Astrocyte of the cerebellum (primary cell): ENCODE measurements around the gene THBS3.
A peak's percentile ranks its signal among the peaks of the same experiment; 100 is the strongest.

Source experiments
- DNase-seq: peaks from one replicate; pipeline ENCODE4 v3.0.0-alpha.2; 2011; ENCODE audit warnings: low read depth
- H3K4me3 ChIP-seq: 2 replicates; pipeline ENCODE4 v1.5.1; 2011; ENCODE audit warnings: mild to moderate bottlenecking, low read depth, low read length, moderate library complexity
- in situ Hi-C: cut with HindIII; loops from 2 replicates; pipeline ENCODE4 v1.10.0; 2017; ENCODE audit warnings: low sequenced_read_pairs
- TF ChIP-seq, protein P1 (sequence below): IDR thresholded peaks from 2 replicates; pipeline ENCODE4 v1.5.1; 2012; ENCODE audit warnings: low read length, low read depth, moderate library complexity, mild to moderate bottlenecking; ENCODE audit errors: missing control alignments

Gene THBS3

DNA sequence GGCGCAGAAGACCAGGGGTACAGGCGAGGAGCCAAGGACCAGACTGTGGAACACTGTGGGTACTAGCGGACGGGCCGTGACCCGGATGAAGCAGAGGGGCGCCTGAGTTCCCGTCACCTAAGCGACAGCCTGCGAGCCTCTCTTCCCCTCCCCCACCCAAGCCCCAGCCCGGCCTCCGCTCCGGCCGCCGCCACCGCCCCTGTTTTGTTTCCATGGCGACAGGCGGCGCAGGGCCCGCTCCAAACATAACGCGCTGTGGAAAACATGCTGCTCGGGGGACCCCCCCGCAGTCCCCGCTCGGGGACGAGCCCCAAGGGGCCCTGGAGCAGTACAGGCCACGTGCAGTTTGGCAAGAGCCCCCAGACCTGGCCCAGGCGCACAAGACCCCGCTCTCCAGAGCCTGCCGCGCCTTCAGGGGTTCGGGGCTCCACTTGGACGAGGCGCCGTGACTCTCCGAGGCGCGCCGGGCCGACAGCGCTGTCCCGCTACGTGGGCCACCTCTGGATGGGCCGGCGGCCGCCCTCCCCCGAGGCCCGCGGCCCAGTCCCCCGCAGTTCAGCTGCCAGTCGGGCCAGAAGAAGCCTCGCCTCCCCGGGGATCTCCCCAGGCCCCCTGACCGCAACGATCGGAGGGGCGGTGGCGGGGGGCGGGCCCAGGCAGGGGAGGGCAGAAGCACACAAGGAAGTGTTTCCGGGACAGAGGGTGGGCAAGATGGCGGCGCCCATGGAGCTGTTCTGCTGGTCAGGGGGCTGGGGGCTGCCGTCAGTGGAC, 1.0 kb upstream of the THBS3 start, which contains the start of gene MTX1:
TSS of gene MTX1 (plus strand) at position 155 of the 771 bp plus-strand sequence. CDS start at position 265, 110 bp downstream.
- DNase-seq, result no peak
- H3K4me3 ChIP-seq, result peak within 1 kb of the TSS; percentile 82
- in situ Hi-C loops, result no loop called here
- TF ChIP-seq, protein P1, sequence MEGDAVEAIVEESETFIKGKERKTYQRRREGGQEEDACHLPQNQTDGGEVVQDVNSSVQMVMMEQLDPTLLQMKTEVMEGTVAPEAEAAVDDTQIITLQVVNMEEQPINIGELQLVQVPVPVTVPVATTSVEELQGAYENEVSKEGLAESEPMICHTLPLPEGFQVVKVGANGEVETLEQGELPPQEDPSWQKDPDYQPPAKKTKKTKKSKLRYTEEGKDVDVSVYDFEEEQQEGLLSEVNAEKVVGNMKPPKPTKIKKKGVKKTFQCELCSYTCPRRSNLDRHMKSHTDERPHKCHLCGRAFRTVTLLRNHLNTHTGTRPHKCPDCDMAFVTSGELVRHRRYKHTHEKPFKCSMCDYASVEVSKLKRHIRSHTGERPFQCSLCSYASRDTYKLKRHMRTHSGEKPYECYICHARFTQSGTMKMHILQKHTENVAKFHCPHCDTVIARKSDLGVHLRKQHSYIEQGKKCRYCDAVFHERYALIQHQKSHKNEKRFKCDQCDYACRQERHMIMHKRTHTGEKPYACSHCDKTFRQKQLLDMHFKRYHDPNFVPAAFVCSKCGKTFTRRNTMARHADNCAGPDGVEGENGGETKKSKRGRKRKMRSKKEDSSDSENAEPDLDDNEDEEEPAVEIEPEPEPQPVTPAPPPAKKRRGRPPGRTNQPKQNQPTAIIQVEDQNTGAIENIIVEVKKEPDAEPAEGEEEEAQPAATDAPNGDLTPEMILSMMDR, result no peak

DNA sequence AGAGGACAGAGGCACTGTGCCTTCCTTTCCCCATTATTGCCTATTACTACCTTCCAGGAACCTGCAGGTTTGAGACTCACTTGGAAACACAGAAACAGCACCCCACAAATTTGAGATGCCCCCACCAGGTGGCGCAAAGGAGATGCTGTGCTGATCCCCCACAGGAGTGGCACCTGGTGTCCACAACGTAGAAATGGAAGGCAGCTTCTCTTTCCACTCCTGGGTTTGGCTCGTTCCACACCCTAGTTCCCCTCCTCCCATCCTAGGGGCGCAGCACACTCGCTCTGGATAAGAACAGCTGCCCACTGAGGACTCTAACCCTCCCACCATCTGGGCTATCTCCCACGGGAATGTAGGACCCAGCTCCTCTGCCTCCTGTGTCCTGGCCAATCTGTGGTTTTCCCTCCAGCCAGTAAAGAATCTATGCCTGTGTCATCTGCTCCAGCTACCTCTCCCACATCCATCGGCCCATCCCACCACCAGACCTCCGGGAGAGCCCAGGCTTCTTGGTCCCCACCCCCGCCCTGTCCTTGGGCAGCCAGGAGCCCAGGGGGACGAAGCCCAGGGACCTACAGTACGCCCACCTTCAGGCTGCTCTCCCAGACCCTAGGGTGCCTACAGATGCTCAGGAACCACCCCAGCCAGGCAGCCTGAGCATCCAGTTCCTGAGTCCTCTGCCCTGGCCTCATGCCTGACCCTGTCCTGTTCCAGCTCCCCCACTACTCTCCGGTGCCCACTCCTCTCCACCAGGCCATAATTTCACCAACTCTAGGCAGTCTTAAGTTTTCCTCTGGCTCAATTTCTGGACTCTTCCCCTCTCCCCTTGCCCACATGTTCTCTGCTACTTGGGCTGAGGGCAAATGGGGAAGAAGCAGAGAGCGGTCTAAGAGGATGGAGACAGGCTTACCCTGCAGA, 549 bp downstream of the THBS3 start:
- in situ Hi-C loops, result no loop called here
- TF ChIP-seq, protein P1, result peak; percentile 93
- H3K4me3 ChIP-seq, result peak overlapping the region; percentile 82
- no peak for DNase-seq

DNA sequence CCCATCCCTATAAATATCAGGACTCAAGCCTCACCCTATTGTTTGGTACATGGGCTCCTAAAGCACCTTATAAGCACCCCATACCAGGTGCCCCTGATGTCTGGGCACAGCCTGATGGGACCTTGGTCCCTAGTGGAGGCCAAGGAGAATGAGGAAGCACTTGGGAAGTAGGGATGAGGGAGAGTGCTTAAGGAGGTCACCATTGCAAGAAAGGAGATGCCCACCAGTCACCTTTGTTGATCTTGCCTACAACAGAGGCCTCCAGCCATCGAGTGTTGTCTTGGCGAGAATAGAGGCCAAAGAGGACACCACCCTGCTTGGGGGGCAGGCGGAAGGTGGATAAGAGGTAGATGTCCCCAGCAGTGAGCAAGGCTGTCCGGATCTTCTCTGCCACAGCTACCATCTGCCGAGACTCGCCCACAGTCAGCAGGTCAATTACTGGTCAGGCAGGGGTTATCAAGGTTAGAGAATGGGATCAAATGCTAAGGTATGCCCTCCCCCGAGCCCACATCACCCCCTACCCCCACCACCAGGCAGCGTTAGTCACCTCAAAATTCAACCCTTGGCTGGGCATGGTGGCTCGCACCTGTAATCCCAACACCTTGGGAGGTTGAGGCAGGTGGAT, 1.6 kb downstream of the THBS3 start:
- in situ Hi-C loops, result no loop called here
- no peak overlapping the region for H3K4me3 ChIP-seq
- no peak for DNase-seq
- TF ChIP-seq, protein P1, result no peak

DNA sequence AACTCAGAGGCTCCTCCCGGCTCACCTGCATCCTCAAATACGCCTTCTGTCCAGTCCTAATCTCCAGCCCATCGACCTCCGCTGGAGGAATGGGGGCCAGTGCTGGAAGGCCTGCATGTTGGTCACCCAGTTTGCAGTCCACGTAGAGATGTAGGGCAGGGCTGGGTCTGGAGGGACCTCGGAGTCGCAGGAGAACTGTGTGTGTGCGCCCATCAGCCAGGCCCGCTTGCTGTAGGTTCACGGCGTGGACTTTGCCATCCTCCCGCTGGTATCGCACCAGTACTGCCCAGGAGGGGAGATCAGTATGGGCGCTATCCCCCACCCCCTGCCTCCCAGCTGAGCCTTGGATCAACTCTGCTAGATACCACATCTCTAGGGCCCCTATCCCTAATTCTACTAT, 2.7 kb downstream of the THBS3 start:
- TF ChIP-seq, protein P1, result no peak

DNA sequence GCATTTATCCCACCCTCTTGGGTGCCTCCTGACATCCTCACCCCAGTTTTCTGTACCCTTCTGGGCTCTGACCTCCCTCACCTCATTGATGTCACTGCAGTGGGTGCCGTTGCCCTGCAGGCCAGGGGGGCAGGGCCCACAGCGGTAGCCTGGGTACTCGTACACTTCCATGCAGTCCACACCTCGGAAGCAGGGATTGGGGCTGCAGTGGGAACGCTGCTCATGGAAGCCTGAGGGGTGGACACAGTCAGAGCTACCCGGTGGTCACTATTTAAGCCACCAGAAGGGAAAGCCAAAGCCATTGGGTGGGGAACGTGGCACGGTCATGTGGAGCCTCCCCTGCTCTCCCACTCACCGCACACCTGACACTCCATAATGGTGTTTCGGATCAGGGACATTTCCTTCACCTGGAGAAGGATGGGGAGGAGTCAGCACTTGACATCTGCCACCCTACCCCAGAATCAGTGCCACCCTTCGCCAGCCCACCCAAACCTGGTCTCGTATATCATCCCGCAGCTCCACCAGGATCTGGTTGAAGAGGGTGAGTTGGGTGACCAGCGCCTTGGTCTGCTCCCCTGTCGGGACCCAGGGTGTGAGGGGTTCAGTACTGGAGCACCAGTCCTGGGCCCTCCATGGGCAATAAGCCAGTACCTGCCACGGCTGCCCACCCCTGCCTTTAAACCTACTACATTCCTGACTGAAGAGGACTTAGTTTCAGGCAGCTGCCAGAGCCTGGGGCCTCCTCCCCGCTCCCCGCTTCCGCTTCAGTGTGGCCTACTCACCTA, 4.8 kb downstream of the THBS3 start:
- DNase-seq, result no peak
- in situ Hi-C loops, result no loop called here
- no peak overlapping the region for H3K4me3 ChIP-seq
- TF ChIP-seq, protein P1, result no peak

More for the DNA sequence above, 2.7 kb downstream of the THBS3 start:
- DNase-seq, result no peak
- H3K4me3 ChIP-seq, result no peak overlapping the region
- in situ Hi-C loops, result no loop called here

DNA sequence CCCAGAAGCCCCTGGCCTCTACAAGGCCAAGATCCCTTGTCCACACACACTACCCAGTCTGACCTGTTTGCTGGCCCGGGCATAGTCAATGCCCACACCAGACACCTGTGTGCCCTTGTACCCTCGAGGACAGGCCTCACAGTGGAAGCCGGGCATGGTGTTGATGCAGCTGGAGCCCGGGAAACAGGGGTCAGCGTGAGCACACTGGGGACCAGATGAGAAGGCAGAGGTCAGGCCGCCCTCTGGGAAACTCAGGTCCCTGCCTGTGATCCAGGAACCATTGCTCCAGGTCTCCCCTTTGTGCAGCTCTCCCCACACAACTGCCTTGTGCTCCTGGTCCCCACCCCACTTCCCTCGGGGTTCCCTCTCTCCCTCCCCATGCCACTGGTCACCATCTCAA, 5.5 kb downstream of the THBS3 start:
- TF ChIP-seq, protein P1, result no peak
- no peak overlapping the region for H3K4me3 ChIP-seq
- in situ Hi-C loops, result no loop called here
- no peak for DNase-seq
